SU-DHL-6 (cell line): ENCODE data around the gene NACA2.

Experiments
- H2AFZ ChIP-seq: fragments of 200-600 bp; sonication (generic); 2 replicates; pipeline ENCODE4 v1.6.1; 2014; ENCODE audit warnings: low read depth, mild to moderate bottlenecking, moderate library complexity, mixed read lengths, antibody characterized with exemption, low read length; ENCODE audit not compliant: severe bottlenecking
- H3F3A ChIP-seq: fragments of 200-600 bp; shearing (Covaris generic); 2 replicates; pipeline ENCODE4 v1.6.0; 2016; ENCODE audit warnings: antibody characterized with exemption, mild to moderate bottlenecking; ENCODE audit not compliant: insufficient read depth
- H3K27ac ChIP-seq: fragments of 200-600 bp; sonication (generic); 2 replicates; pipeline ENCODE4 v1.5.1; 2016; ENCODE audit warnings: low read depth, mild to moderate bottlenecking, low read length, moderate library complexity, mixed read lengths
- H3K27me3 ChIP-seq: fragments of 200-600 bp; sonication (generic), shearing (Covaris generic); 2 replicates; pipeline ENCODE4 v1.6.0; 2014; ENCODE audit warnings: mild to moderate bottlenecking, low read length
- H3K36me3 ChIP-seq: fragments of 200-600 bp; sonication (generic); 2 replicates; pipeline ENCODE4 v1.6.1; 2014; ENCODE audit warnings: mild to moderate bottlenecking, low read length, mixed read lengths
- H3K4me2 ChIP-seq: fragments of 300-600, 200-600 bp; shearing (Covaris generic), sonication (generic); 2 replicates; pipeline ENCODE4 v1.6.0; 2014; ENCODE audit warnings: low read length, low read depth, mild to moderate bottlenecking; ENCODE audit not compliant: poor library complexity, severe bottlenecking
- H3K4me3 ChIP-seq: fragments of 200-600 bp; sonication (generic); 2 replicates; pipeline ENCODE4 v1.5.1; 2014; ENCODE audit warnings: antibody characterized with exemption, low read length, mild to moderate bottlenecking, mixed read lengths; ENCODE audit not compliant: insufficient read depth, poor library complexity, severe bottlenecking
- H3K79me2 ChIP-seq: fragments of 200-600 bp; sonication (generic); 2 replicates; pipeline ENCODE4 v1.6.1; 2014; ENCODE audit warnings: mild to moderate bottlenecking, low read length, moderate library complexity; ENCODE audit not compliant: insufficient read depth
- H3K9ac ChIP-seq: fragments of 200-600 bp; sonication (generic); 2 replicates; pipeline ENCODE4 v1.7.0; 2014; ENCODE audit warnings: mild to moderate bottlenecking, low read length
- H3K9me2 ChIP-seq: fragments of 200-600 bp; sonication (generic); replicated peaks from 2 replicates; pipeline ENCODE4 v1.6.1; 2014; ENCODE audit warnings: low read length; ENCODE audit not compliant: insufficient read depth
- H3K9me3 ChIP-seq: fragments of 200-600 bp; sonication (generic); 2 replicates; pipeline ENCODE4 v1.6.1; 2014; ENCODE audit warnings: low read length, mixed read lengths; ENCODE audit not compliant: insufficient read depth
- H4K20me1 ChIP-seq: fragments of 200-600 bp; sonication (generic); 2 replicates; pipeline ENCODE4 v1.6.1; 2014; ENCODE audit warnings: low read depth, mild to moderate bottlenecking, antibody characterized with exemption, low read length, moderate library complexity, mixed read lengths
- EZH2phosphoT487 ChIP-seq: fragments of 200-600 bp; sonication (generic), shearing (Covaris generic); conservative IDR thresholded peaks from 2 replicates; pipeline ENCODE4 v1.6.1; 2018; ENCODE audit warnings: mild to moderate bottlenecking, antibody characterized with exemption, low read length, moderate library complexity, mixed read lengths
- TF ChIP-seq, protein P1 (sequence below): fragments of 200-600 bp; sonication (generic); IDR thresholded peaks from one replicate; pipeline ENCODE4 v1.5.1; 2017; ENCODE audit warnings: antibody characterized with exemption, mild to moderate bottlenecking, low read length, moderate library complexity; ENCODE audit not compliant: insufficient read depth, poor library complexity, severe bottlenecking

Gene NACA2

DNA sequence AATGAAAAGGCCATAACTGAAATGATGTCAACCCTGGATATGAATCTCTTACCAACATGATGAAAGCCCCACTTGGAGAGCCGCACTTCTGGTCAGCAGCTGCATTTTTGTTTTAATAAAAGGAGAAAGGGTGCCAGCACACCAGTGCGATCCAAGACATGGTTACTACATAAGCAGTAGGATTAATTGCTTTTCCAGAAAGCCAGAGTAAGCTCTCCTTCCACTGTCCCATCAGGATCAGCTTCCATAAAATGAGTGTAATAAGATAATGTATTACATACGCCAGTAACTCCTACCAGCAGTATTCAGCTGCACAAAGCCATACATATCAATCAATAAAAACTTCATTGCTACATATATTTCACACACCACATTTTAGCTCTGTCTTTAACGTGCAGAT lies 26.3 kb upstream of the NACA2 start:
- H3K4me3 ChIP-seq, result no peak overlapping the region
- H3K9me3 ChIP-seq, result peaks cover 12% of the 10 kb centered on the region; the same call in 1 of the 2 replicates
- no peaks in the 10 kb centered on the region for H3K27me3 ChIP-seq
- no peak overlapping the region for H3K4me2 ChIP-seq
- no peak for TF ChIP-seq EZH2phosphoT487
- TF ChIP-seq, protein P1, sequence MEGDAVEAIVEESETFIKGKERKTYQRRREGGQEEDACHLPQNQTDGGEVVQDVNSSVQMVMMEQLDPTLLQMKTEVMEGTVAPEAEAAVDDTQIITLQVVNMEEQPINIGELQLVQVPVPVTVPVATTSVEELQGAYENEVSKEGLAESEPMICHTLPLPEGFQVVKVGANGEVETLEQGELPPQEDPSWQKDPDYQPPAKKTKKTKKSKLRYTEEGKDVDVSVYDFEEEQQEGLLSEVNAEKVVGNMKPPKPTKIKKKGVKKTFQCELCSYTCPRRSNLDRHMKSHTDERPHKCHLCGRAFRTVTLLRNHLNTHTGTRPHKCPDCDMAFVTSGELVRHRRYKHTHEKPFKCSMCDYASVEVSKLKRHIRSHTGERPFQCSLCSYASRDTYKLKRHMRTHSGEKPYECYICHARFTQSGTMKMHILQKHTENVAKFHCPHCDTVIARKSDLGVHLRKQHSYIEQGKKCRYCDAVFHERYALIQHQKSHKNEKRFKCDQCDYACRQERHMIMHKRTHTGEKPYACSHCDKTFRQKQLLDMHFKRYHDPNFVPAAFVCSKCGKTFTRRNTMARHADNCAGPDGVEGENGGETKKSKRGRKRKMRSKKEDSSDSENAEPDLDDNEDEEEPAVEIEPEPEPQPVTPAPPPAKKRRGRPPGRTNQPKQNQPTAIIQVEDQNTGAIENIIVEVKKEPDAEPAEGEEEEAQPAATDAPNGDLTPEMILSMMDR, result no peak
- H3K79me2 ChIP-seq, result no peaks in the 10 kb centered on the region
- H3K9me2 ChIP-seq, result no peaks in the 10 kb centered on the region
- no peaks in the 10 kb centered on the region for H3F3A ChIP-seq
- H3K36me3 ChIP-seq, result no peaks in the 10 kb centered on the region; the same call in 1 of the 2 replicates
- no peak overlapping the region for H3K27ac ChIP-seq
- H2AFZ ChIP-seq, result no peak overlapping the region
- H4K20me1 ChIP-seq, result no peaks in the 10 kb centered on the region
- H3K9ac ChIP-seq, result no peak overlapping the region

DNA sequence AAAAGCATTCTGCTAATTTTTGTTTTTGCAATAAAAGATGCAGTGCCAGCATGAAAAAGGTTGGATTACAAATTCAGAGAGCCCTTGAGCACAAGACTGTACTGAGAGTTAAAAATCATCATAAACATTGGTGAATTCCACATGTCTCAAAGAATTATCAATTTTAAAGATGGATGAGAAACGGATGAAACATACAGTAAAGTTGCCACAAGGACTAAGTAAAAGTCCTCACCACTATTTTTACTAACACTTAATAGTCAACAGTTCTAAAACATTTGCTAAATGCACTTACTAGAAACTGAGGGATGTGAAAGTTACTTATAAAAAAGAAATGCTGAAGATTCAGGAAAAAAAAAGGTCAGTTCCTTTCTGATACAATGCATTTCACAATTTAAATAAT lies 25.8 kb upstream of the NACA2 start:
- no peaks in the 10 kb centered on the region for H4K20me1 ChIP-seq
- H2AFZ ChIP-seq, result no peak overlapping the region
- peaks cover 12% of the 10 kb centered on the region; the same call in 1 of the 2 replicates for H3K9me3 ChIP-seq
- H3K79me2 ChIP-seq, result no peaks in the 10 kb centered on the region
- no peak overlapping the region for H3K4me3 ChIP-seq
- no peak overlapping the region for H3K9ac ChIP-seq
- no peak overlapping the region for H3K4me2 ChIP-seq
- no peaks in the 10 kb centered on the region for H3K27me3 ChIP-seq
- H3K27ac ChIP-seq, result no peak overlapping the region
- no peaks in the 10 kb centered on the region; the same call in 1 of the 2 replicates for H3K36me3 ChIP-seq
- no peaks in the 10 kb centered on the region for H3K9me2 ChIP-seq
- no peaks in the 10 kb centered on the region for H3F3A ChIP-seq
- no peak for TF ChIP-seq EZH2phosphoT487
- TF ChIP-seq, protein P1, result no peak

DNA sequence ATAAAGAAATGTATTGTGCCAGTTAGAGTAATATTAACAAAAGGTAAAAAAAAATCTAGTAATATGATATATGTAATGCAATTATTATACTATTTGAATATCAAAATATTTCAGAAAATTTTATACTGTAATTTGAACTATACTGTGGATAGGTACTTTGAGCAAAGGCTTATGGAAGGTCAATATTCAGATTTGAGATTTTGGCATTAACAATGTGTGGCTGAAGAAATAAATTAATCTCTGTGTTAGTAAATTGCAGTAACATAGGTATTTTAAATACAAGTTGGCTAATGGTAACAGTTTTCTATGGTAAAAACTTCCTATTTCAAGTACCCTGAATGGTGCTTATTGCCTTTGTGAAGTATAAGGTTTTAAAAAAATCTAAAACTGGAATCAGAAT lies 23.2 kb upstream of the NACA2 start:
- Histone ChIP-seq H3K9me2 (no peaks in the 10 kb centered on the region), H3K79me2 (no peaks in the 10 kb centered on the region), H3K9ac (no peak overlapping the region), H3K36me3 (no peaks in the 10 kb centered on the region; the same call in 1 of the 2 replicates), H2AFZ (no peak overlapping the region), H3K27ac (no peak overlapping the region), H3K9me3 (peaks cover 5% of the 10 kb centered on the region; the same call in 1 of the 2 replicates), H3K27me3 (no peaks in the 10 kb centered on the region; the same call in 1 of the 2 replicates), H3F3A (no peaks in the 10 kb centered on the region), H3K4me2 (no peak overlapping the region), H4K20me1 (no peaks in the 10 kb centered on the region), H3K4me3 (no peak overlapping the region)
- TF ChIP-seq, protein P1, result no peak
- TF ChIP-seq EZH2phosphoT487, result no peak
